ENCODE results near the gene ZNF397.
"Not testable (repeated sequence)": the region's sequence is repeated elsewhere in the genome, so short reads cannot be mapped to it uniquely, and the experiment has no call there.

ZNF397 gene

DNA sequence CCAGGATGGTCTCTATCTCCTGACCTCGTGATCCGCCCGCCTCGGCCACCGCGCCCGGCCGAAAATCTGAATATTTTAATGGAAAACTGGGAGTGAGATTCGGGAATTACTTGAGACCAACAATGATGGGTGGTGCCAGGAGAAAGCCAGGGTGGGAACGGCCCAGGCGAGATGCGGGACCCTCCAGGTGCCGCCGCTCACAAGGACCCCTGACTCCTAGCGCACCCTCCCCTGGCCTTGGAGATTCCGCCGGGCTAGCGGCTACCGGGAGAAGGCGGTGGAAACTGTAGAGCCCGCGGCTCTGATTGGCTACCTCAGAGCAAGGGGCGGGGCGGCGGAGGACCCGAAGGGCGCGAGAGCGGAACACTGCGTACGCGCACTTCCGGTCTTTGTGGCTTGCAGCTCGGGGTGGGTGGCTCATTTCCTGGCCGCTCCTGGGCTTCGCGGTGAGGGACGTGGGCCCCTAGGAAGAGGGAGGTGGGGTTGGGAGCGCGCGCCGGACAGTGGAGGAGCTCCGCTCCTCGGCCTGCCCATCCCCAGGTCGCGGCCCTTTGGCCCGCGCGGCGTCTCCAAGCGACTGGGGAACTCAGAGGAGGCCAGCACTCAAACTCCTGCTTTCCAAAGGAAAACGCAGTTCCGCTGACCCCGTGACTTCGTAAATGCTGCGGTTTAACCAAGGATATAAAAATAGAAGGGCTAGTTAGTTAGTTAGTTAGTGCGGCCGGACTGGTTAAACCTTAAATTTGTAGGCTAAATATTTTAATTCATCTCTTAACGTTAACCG is at the start of gene ZNF397:
ZNF397 (plus strand) TSS at position 371 of the 784 bp plus-strand sequence. CDS start 1,437 bp downstream, outside the sequence.
- DNase-seq = peak; percentile 88

DNA sequence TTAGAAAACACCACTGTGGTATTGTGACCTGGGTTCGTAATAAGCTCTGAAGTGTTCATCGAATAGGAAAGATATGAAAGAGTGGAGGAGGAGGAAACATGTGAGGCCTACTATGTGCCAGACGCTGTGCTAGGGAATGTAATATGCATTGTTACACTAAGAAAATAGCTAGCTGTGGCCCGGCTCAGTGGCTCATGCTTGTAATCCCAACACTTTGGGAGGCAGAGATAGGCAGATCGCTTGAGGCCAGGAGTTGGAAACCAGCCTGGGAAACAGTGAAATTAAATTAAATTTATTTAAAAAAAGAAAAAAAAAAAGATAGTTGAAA is 49.2 kb upstream of the ZNF397 start:
- DNase-seq = no peak

- peak; percentile 45 for DNase-seq
These were observed 48.4 kb upstream of the ZNF397 start for GRCh38 chr18:35192415-35192814.

GRCh38 chr18:35193316-35193715 is 47.5 kb upstream of the ZNF397 start:
- no peak for DNase-seq

- DNase-seq = no peak
These were observed 43.5 kb upstream of the ZNF397 start for GRCh38 chr18:35197296-35197695.

- peak; percentile 87 for DNase-seq
These were observed 39.4 kb upstream of the ZNF397 start for GRCh38 chr18:35201256-35201931.

- DNase-seq = peak; percentile 31
These were observed 37.8 kb upstream of the ZNF397 start for GRCh38 chr18:35203067-35203466.

- no peak for DNase-seq
These were observed 35.6 kb upstream of the ZNF397 start for GRCh38 chr18:35205199-35205712.

DNA sequence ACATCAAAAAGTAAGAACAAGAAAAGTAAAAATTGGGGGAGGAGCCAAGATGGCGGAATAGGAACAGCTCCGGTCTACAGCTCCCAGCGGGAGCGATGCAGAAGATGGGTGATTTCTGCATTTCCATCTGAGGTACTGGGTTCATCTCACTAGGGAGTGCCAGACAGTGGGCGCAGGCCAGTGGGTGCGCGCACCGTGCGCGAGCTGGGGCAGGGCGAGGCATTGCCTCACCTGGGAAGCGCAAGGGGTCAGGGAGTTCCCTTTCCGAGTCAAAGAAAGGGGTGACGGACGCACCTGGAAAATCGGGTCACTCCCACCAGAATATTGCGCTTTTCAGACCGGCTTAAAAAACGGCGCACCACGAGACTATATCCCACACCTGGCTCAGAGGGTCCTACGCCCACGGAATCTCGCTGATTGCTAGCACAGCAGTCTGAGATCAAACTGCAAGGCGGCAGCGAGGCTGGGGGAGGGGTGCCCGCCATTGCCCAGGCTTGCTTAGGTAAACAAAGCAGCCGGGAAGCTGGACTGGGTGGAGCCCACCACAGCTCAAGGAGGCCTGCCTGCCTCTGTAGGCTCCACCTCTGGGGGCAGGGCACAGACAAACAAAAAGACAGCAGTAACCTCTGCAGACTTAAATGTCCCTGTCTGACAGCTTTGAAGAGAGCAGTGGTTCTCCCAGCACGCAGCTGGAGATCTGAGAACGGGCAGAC is 34.9 kb upstream of the ZNF397 start:
- DNase-seq = not testable (repeated sequence)

GRCh38 chr18:35215026-35215425 is 25.8 kb upstream of the ZNF397 start:
- DNase-seq = no peak

DNA sequence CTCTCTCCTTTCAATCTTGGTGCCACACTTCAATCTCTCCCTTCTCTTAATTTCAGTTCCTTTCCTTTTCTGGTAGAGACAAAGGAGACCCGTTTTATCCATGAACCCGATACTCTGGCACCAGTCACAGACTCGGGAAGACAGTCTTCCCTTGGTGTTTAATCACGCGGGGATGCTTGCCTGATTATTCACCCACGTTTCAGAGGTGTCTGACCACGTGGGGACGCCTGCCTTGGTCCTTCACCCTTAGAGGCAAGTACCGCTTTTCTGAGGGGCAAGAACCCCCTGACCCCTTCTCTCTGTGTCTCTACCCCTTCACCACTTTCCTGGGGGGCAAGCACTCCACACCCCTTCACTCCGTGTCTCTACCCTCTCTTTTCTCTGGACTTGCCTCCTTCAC is 24.2 kb upstream of the ZNF397 start:
- DNase-seq = not testable (repeated sequence)

GRCh38 chr18:35219331-35219730 is 21.5 kb upstream of the ZNF397 start:
- DNase-seq = not testable (repeated sequence)

DNA sequence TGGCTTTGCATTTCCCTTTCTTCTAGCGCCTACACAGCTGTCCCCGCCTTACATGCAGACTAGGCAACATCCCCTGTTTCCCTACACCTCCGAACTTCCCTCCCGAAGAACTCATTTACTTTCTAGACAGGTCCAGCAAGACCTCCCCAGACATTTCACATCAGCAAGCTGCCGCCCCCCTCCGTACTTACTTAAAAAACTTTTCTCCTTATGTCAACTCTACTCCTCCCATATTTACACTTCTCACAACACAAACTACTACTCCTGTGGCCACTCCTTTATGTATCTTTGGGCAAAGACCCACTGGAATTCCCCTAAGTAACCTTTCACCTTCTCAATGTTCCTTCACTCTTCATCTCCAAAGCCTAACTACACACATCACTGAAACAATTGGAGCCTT is 20.4 kb upstream of the ZNF397 start:
- DNase-seq = no peak

- DNase-seq = no peak
These were observed 17.0 kb upstream of the ZNF397 start for GRCh38 chr18:35223797-35224196.

DNA sequence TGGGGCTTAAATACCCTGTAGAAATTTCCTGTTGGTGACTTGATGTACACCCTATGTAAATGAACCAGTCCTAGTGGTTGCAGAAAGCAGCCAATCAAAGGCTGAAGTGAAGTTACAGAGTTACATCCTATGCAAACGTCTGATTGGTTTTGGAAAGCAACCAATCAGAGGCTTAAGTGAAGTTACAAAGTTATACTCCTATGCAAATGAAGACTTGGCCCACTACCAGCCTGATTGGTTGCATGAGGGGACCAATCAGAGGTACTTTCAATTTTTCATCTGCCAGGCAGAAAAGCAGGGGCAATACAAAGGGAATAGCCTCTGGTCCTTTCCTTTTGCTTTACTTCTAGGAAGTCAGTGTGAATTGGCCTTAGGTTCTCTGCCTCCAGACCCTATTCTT is 13.6 kb upstream of the ZNF397 start:
- DNase-seq = no peak

GRCh38 chr18:35231052-35231451 is 9.8 kb upstream of the ZNF397 start:
- peak; percentile 43 for DNase-seq

DNA sequence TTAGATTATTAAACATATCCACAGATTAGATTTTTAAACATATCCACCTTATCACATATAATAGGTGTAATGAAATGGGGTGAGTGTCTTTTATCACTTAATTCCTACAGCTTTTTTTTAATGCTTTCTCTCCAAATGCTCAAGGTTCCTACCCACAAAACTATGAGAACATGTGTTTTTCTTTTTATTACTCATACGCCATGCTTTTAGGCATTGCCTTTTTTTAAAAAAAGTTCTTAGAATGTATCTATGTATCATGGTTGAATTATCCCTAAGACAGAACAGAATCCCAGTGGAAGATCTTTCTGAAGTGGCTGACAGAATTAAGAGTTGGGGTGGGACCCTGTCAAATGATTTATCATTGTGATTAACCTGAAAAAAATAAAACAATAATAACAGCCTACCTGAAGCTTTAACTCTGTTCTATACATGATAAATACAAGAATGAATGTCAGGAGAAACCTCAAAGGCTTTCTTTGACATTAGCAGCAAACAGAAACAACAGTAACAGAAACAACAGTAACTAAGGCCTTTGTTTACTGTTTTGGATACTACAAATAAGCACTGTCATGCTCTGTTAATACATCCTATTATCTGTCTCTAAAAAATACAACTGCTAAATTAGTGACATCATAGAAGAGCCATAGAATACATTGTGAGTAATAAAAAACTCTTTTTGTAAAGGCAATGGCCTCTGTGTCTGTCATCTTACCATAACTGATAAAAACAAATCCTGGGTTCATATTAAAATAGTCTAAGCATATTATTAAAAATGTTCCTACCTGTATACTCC is 4.1 kb upstream of the ZNF397 start:
- DNase-seq = no peak

DNA sequence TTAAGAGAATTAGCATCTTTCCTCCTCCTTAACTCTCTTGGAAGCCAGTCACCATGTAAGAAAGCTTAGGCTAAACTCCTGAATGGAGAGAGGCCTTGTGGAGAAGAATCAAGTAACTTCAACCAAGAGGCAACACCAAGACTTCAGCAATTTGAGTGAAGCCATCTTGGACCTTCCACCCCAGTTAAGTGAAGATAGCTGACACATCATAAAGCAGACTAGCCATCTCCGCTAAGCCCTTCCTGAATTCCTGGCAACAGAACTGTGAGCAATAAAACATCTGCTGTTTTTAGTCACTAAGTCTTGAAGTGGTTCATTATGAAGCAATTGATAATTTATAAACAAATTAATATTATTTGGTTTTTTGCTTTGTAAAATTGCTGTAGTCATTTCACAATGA is 1.5 kb upstream of the ZNF397 start:
- no peak for DNase-seq

DNA sequence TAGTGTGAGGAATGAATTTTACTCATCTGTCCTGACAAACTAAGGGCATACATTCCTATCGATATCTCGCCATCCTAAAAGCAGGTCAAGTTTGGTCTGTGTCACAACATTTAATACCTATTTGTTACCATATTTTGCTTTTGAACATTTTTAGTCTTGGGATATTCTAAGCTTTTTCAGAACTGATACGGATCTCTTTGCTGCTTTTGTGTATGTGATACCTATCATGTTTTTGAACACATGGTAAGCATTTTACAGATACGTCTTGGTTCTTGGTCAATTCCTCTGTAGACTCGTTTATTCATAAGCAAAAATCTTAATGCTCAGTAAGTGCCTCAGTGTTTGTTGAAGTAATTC is 592 bp downstream of the ZNF397 start:
- no peak for DNase-seq

DNA sequence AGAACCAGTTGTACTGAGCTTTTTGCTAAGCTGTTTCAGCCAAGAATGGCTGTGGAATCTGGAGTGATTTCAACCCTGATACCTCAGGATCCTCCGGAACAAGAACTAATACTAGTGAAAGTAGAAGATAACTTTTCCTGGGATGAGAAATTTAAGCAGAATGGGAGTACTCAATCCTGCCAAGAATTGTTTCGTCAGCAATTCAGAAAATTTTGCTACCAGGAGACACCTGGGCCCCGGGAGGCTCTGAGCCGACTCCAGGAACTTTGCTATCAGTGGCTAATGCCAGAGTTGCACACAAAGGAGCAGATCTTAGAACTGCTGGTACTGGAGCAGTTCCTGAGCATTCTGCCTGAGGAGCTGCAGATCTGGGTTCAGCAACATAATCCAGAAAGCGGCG is 1.6 kb downstream of the ZNF397 start:
- DNase-seq = no peak

GRCh38 chr18:35244671-35245070 is 3.8 kb downstream of the ZNF397 start:
- DNase-seq = no peak

DNA sequence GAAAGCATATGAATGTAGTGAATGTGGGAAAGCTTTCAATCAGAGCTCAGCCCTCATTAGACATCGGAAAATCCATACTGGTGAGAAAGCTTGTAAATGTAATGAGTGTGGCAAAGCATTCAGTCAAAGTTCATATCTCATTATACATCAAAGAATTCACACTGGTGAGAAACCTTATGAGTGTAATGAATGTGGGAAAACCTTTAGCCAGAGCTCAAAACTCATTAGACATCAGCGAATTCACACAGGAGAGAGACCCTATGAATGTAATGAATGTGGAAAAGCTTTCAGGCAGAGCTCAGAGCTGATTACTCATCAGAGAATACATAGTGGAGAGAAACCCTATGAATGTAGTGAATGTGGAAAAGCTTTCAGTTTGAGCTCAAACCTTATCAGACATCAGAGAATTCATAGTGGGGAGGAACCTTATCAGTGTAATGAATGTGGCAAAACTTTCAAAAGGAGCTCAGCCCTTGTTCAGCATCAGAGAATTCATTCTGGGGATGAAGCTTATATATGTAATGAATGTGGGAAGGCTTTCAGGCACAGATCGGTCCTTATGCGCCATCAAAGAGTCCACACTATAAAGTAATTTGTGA is 5.0 kb downstream of the ZNF397 start:
- DNase-seq = no peak

- no peak for DNase-seq
These were observed 6.0 kb downstream of the ZNF397 start for GRCh38 chr18:35246831-35247230.
